HCT116 (cell line): ENCODE measurements around the gene SLC35B2.

Experiments used
- CEBPB ChIP-seq: IDR thresholded peaks from 2 replicates; pipeline ENCODE4 v1.6.1; 2012; ENCODE audit warnings: low read depth
- CTCF ChIP-seq, 3 experiments: fragments of 200-600 bp in 1 of 3; sonication (generic) in 1 of 3; IDR thresholded peaks in 2 of 3; conservative IDR thresholded peaks in 1 of 3; 2 replicates each; pipeline ENCODE4 v1.5.1; 2012 to 2017; ENCODE audit warnings: low read depth in 2 of 3, low read length in 2 of 3, antibody characterized with exemption in 1 of 3, borderline replicate concordance in 1 of 3, control low read depth in 1 of 3, mild to moderate bottlenecking in 1 of 3, mixed read lengths in 1 of 3, mixed run types in 1 of 3, moderate library complexity in 1 of 3; ENCODE audit not compliant: insufficient read depth in 1 of 3
- EZH2 ChIP-seq: fragments of 200-600 bp; sonication (generic); IDR thresholded peaks from 2 replicates; pipeline ENCODE4 v1.6.1; 2017; ENCODE audit warnings: antibody characterized with exemption, mixed run types
- EZH2phosphoT487 ChIP-seq: fragments of 200-600 bp; IDR thresholded peaks from 2 replicates; pipeline ENCODE4 v1.6.1; 2018; ENCODE audit warnings: antibody characterized with exemption, borderline replicate concordance
- FOSL1 ChIP-seq: IDR thresholded peaks from 2 replicates; pipeline ENCODE4 v1.6.1; 2012; ENCODE audit warnings: low read depth
- POLR2A ChIP-seq: IDR thresholded peaks from 2 replicates; pipeline ENCODE4 v1.7.0; 2011; ENCODE audit warnings: borderline replicate concordance; ENCODE audit not compliant: insufficient read depth, insufficient read length; ENCODE audit errors: extremely low read depth
- POLR2AphosphoS5 ChIP-seq: IDR thresholded peaks from 2 replicates; pipeline ENCODE4 v1.6.1; 2011; ENCODE audit warnings: mild to moderate bottlenecking, low read depth, low read length, moderate library complexity
- SP1 ChIP-seq: IDR thresholded peaks from 2 replicates; pipeline ENCODE4 v1.6.1; 2012; ENCODE audit warnings: low read depth
- YY1 ChIP-seq: IDR thresholded peaks from 2 replicates; pipeline ENCODE4 v1.6.1; 2011; ENCODE audit warnings: low read length, low read depth, moderate library complexity, mild to moderate bottlenecking; ENCODE audit not compliant: insufficient replicate concordance; ENCODE audit errors: extremely low read depth
- ZFX ChIP-seq: fragments of 450-650 bp; IDR thresholded peaks from 2 replicates; pipeline ENCODE4 v1.6.1; 2017

- TF ChIP-seq CTCF (IDR thresholded peaks at IDR 0.05 in 2 of 3, conservative IDR thresholded peaks at IDR 0.05 in 1 of 3; ENCODE audit: borderline replicate concordance in 1 of 3, insufficient read depth in 1 of 3, low read depth in 2 of 3, low read length in 2 of 3) = peak in 2 of 3 experiments; percentile 68 to 83; a peak in 4 of 6 replicates
- peak; percentile 46; the same call in 1 of the 2 replicates for TF ChIP-seq POLR2AphosphoS5
- TF ChIP-seq EZH2phosphoT487 = no peak
- TF ChIP-seq YY1 = no peak
- TF ChIP-seq ZFX = peak; percentile 48; the same call in 1 of the 2 replicates
- TF ChIP-seq SP1 = no peak
- no peak for TF ChIP-seq EZH2
- no peak for TF ChIP-seq FOSL1
- TF ChIP-seq CEBPB = no peak
- TF ChIP-seq POLR2A = no peak
These were observed 35.9 kb downstream of the SLC35B2 start for GRCh38 chr6:44221291-44221960.
